ENCODE results near the gene SYNC.

The SYNC gene

DNA sequence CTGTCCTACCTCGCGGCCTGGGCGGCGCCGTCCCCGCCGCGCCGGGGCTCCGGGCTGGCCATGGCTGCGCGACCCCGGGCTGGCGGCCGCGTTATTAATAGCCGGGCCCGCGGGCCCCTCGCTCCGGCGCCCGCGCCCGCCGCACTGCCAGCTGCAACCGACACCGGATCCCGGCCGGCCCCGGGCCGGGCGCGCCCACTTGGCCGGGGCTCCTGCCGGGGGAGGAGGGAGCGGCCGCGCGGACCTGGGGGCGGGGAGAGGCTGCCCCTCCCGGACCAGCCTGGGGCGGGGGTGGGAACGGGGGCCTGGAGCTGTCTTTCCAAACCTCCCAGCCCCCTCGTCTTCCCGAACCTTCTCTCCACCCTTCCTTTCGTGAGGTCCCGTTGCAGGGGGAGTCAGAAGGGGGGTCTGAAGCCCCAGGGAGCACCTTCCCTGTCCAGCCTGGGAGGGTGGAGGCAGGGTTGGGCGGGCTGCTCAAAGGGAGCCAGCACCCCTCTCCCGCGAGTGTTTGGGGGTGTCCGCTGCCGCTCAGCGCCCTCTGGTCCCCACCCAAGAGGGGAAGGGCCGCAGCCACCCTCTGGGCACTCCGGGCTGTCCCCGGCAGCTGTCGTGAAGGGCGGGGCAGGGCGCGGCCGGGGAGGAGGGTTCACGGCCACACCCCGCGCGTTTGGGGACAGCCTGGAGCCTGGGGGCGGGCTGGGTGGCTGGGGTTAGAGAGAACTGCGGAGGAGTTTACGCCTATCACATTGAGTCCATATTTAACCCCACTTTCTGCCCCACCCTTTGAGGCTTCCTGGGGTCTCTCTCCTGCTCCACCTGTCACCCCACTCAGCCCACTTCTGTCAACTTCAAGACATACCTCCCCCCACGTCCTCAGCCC, at the start of gene SYNC:
Gene SYNC, minus strand, starts transcription at position 172 of the 880 bp plus-strand sequence. Its CDS starts 110 bp downstream, at position 62.
- peak; percentile 83 to 85 for DNase-seq (ENCODE audit: low read depth in 2 of 2)

DNA sequence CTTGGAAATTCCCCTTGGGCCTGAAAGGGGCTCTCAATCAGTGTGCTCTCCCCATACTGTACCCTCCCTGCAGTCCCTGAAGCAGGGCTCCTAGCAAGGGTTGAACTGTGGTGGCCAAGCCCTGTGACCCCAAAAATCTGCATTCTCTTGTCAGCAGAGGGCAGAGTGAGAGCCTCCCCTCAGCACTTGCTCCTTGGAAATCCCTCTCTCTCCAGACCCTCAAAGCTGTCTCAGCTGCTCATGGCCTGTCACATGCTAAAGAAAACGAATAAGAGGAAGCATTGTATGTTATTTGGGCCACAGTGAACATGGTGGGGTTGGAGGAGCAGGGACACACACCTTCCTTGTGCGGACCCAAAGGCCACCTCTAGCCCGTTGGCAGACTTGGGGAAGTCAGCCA, 47.2 kb upstream of the SYNC start:
- DNase-seq (ENCODE audit: low read depth in 2 of 2): no peak

DNA sequence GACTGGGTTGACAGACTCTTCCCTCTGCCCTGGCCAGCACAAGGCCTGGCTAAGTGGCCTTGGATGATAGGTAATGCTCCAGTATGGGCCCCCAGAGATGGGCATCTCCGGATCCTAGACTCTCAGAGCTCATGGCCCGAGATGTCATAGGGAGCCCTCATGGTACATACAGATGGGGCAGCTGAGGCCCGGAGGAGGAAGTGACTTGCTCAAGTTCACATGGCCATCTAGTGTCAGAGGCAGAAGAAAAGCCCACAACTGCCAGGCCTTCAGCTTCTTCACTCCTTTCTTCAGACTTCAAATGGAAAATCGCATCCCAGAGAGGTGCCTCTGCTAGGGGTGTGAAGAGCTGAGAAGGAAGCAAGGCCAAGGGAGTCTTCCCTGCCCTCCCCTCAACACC, 46.8 kb upstream of the SYNC start:
- DNase-seq (ENCODE audit: low read depth in 2 of 2): no peak

DNA sequence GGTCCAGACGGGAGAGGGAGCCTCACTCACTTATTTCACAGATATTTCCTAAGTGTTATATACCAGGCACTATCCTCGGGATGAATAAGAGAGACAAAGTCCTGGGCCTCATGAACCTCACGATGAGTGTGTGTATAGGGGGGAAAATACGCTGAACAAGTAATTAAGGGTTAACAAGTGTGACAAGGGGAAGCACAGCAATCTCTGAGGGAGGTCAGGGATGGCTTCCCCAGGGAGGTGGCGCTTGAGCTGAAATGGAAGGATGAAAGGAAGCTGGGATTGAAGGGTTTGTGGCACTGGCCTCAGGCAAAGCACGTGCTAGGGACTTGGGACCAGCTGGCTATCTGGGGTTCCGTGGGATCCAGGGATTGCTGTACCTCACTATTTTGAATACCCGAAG, 46.4 kb upstream of the SYNC start:
- no peak for DNase-seq (ENCODE audit: low read depth in 2 of 2)

DNA sequence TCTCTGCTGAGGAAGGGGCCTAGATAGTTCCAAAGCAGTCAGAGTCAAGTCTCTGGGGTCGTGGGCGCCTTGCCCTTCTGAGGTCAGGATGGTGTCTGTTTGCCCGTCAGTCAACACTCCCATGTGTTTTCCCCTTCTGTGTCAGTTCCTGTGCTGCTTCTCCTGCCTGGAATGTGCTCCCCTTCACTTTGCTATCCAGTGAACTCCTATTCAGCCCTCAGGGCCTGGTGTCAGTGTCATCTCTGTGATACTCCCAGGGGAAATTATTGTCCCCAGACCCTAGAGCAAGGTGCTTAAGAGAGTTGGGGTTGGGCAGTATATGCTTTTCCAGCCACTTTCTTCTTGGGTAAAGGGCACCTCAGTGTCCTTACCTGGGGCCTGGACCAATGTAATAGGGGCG, 45.8 kb upstream of the SYNC start:
- no peak for DNase-seq (ENCODE audit: low read depth in 2 of 2)

DNA sequence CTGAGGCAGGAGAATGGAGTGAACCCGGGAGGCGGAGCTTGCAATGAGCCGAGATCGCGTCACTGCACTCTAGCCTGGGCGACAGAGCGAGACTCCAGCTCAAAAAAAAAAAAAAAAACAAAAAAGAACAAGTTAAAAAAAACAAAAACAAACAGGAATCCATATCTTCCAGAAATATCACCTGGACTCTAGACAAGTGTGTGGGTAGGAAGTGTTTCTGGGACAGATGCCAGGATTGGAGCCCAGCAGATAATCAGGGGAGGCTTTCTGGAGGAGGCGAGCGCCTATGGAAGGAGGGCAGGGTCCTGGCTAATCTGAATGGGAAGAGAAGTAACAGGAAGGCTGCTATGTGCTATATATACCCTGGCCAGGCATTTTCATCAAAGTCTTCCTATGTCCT, 43.6 kb upstream of the SYNC start:
- DNase-seq (ENCODE audit: low read depth in 2 of 2): no peak

DNA sequence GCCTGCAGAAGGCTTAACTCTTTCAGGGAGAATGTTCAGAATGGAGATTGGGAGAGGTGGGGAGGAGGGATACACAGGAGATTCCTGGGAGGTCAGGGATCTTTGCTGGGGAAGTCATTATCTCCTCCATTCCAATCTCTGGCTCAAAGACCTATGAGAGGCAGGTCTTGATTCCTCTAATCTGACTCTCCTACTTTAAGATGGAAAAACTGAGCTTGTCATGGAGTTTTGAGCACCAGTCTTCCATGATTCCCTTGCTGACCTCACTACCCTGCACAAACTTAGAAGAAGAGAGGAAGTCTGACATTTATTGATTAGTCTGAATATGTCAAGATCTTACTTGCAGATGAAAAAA, 41.5 kb upstream of the SYNC start:
- DNase-seq (ENCODE audit: low read depth in 2 of 2): no peak

DNA sequence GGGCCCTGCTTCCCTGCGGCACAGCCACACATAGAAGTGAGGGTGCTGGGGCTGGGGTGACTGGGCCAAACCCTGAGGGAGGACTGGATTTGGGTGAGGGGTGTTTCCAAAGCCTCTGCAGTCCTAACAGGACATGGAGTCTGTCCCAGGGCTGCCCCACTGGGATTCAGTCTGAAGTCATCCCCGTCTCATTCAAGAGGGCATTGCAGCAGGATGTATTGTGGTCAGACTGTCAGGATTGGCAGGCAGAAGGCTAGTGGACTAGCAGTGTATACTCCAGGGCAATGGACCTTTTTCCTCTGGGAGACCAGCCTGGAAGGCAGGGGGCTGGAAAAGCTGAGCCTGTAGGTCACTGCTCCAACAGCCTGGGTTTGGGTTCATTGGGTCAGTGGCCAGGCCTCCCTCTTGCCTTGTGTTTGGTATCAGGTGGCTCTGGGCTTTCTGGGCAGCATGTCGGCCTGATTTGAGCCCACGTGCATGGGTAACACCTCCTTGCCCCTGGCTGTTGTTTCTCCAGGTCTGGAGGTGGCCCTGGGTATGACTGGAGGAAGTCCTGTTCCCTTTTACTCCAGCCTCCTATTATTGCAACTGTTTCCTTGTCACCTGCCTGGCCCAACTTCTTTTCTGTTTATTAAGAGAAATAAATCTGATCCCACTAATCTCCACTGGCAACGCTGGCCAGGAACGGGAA, 41.0 kb upstream of the SYNC start:
- DNase-seq (ENCODE audit: low read depth in 2 of 2): no peak

DNA sequence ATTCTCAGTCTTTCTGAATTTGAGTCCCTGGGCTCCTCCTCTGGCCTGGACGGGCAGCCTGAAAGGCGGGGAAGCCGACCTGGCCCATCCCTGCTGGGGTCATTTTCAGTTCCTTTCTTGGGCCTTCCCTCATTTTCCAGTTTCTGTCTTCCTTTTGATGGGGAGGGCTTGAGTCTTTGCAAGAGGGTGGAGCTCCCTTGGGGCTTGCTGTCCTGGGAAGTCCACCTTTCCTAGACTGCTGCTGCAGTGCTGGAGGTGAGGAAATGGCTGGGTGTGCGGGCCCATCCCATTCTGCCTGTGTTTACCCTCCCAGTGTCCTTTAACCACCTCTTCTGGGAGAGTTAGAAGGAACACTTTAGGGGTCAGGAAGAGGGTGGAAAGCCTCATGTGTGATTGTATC, 40.4 kb upstream of the SYNC start:
- DNase-seq (ENCODE audit: low read depth in 2 of 2): no peak

DNA sequence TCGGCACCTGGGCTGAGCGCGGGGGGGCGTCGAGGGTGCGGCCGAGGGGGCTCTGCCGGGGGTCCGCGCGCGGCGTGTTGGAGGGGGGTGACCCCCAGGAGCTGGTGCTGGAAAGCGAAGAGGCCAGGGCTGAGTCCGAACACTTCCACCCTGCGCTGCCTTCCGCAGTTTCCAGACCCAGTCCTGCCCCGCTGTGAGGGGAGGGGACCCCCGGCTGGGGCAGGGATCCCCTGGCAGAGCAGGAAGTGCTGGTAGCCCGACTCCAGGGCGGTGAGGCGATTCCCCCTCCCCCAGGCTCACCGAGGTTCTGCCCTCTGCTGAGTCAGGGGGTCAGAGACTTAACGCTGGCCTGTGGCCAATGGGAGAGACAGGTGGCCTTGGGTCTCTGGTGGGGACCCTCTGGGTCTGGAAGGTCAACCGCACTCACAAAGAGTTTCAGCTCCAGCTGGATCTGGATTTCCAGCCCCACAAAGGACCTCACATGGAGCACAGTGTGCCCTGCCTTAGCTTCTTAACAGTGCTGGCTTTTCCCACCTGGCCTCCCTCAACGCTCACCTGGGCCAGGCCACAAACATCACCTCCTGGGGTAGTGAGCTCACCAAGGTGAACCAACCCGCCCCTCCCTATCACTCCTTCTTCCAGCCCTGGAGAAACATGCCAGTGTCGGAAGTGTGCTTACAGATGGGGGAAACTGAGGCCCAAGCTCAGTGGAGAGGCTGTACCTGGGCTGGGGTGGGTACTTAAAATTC, 39.8 kb upstream of the SYNC start:
- no peak for DNase-seq (ENCODE audit: low read depth in 2 of 2)

DNA sequence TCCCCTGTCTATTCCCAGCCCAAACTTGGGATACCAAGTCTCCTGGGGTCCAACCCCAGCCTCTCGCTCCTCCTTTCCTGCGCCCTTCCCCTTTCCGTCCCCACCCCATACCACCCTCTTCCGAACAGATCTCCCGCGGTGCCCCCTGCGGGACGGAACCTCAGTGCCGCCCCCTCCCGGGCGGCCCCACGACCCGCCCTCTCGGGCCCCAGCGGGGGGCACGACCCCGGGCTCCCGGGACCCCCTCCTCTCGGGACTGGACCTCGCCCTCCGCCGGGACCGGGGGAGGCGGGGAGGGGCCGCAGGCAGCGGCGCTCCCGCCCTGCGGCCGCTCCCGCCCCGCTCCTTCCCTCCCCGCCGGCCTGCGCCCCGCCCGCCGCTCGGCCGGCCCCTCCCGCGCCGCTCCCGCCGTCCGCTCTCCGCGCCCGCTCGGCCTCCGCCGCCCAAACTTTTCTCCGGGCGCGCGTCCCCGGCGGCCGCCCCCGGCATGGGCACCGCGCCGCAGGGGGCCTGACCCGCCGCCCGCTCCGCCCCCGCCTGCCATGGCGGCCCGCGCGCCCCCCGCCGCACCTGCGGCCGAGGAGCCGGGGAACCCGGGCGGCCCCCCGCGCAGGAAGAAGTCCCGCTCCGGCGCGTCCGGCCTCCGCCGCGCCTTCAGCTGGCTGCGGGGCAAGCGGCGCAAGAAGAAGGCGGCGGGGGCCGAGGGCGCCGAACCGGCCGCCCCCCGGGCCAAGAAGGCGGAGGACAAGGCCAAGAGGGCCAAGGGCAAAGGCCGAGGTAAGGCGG, 39.0 kb upstream of the SYNC start:
- no peak for DNase-seq (ENCODE audit: low read depth in 2 of 2)

DNA sequence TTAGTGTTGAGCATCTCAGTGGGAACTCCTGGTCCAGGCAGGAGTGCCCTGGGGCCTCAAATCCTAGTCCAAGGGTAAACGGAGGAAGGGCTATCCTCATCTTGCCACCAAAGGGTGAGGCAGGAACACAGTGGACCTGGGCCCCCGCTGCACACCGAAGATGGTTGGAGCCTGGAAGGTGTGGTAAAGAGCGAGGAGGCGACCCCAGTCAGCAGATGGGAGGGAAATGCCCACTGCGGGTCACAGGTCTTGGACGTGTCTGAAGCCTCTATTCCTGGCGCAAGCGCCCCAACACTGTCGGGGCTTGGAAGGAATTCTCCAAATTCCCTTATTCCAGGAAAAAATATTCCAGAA, 38.5 kb upstream of the SYNC start:
- DNase-seq (ENCODE audit: low read depth in 2 of 2): no peak

DNA sequence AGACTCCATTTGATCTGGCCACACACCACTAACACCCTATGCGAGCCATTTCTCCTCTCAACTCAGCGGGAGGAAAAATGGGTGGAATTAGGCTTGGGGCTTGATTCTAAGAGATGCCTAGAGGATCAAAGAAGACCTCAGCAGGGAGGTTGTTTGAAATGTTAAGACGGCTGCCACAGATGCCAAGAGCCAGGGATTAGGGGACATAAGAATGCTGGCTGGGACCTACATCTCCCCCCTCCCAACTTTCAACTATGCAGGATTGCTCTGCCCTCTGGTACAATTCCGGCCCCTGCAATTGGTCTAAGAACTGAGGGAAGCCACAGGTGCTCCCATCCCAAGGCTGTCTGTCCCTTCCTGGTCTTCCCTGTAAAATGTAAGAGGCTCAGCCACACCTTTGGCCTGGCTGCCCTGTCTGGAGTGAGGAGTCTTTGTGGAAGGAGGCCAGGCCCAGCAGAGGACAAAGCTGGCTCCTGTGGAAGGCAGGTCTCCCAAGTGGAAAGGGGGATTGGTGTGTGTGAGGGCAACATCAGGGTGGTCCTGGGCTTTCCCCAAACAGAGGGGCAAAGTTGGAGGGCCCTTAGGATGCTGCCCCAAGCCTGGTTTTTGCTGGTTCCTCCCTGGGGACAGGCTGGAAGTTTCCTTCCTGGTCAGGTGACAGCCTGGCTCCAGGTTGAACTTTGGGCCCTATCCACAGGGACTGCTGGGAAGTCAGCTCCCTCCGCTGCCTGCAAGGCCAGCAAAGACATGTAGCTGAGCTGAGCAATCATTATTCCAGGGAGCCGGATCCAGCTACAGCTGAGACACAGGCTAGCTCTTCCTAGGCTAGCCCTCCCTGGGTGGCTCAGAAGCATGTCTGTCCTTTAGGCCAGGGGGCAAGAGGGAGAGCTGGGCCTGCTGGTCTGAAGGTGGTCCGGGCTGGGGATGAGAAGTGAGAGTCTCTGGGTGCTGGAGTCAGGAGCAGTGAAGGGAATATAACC, 34.5 kb upstream of the SYNC start:
- no peak for DNase-seq (ENCODE audit: low read depth in 2 of 2)

DNA sequence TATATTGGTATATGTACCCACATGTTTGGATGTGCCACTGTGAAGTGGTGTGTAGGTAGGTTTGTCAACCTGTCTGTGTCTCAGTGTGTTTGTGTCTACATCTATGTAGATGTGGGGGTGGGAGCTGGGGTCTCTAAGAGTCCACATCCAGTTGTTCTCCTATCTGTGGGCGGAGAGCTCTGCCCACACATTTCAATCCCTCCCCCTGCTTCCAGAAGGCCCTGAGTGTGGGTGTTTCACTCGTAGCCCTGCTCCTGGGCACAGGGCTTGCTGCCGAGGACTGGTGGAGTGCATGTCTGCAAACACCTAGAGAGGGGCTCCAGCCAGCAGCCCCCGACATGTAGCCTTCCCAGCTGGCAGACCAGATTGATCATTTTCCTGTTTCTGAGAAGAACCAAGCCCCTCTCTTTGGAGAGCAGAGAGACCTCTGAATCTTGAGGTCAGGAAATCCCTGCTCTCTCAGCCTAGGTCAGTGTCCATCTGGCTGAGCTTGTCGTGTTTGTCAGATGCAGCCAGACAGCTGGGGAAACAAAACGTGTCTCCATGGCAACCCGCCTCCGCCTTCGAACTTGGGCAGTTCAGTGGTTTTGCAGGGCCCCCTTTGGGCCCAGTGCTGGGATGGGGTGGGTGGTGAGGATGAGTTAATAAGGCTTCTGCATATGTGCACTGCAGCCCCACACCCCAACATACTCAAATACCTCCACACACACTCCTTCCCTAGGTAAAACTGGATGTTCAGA, 31.2 kb upstream of the SYNC start:
- DNase-seq (ENCODE audit: low read depth in 2 of 2): no peak

DNA sequence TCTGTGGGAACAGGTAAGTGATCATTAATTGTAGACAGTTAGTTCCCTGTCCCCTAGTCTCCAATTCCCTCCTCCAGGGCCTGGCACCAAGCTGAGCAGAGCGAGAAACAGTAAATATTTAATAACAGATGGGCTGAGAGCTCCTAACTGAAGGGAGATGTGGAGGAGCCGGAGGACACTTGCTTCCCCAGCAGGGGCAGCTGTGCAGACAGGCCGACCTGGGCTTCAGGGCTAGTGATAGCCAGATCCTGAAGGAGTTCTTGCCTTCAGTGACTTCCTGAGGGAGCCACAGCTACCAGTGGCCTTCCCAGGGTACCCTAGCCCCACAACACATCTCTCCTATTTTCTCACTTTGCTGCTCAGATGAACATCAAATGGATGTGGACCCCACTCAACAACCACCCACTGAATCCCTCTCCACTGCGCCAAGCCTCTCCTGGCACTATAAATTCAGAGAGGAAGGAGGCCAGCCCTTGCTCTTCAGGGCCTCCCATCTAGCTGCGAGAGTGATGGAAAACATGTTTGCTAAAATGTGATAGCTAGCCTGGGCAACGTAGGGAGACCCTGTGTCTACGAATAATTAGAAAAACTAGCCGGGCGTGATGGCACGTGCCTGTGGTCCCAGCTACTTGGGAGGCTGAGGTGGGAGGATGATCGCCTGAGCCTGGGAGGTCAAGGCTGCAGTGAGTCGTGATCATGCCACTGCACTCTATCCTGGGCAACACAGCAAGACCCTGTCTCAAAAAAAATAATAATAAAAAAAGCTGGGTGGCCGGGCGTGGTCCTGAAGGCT, 26.9 kb upstream of the SYNC start:
- no peak for DNase-seq (ENCODE audit: low read depth in 2 of 2)

DNA sequence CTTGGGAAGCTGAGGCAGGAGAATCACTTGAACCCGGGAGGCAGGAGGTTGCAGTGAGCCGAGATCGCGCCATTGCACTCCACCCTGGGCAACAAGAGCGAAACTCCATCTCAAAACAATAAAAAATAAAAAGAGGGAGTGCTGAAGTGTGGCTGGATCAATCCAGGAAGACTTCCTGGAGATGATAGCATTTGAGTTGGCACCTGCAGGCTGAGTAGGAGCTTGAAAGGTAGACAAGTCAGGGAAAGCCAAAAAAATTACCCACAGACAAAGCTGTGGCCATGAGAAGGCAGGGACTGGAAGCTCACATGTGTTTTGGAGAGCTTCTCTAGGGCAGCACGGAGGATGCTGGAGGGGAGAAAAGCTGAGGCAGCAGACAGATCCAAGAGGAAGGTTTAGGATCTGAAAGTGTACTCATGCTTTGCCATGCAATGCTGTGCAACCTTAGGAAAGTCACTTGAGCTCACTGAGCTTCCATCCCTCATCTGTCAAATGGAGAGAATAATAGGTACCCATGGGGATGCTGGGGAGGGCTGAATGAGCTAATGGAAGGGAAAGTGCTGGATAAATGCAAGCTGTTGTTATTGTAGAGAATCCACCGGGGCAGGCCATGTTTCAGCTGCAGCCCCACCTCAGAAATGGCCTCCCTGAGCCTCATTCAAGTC, 26.0 kb upstream of the SYNC start:
- no peak for DNase-seq (ENCODE audit: low read depth in 2 of 2)

DNA sequence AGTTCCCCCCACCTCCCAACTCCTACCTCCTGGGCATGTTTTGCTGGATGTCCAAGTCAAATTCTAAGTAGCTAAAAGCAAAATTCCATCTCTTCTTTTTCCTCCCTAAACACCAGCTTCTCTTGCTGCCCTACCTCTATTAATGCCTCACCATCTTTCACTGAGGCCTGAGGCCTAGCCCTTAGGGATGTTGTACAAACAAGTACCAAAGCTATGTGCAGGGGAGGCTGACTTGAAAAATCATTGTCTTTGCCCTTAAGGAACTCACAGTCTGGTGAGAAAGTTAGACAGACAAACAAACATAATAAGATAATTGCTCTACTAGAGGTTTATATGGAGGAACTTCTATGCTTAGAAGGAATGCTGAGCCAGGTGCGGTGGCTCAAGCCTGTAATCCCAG, 25.3 kb upstream of the SYNC start:
- no peak for DNase-seq (ENCODE audit: low read depth in 2 of 2)

DNA sequence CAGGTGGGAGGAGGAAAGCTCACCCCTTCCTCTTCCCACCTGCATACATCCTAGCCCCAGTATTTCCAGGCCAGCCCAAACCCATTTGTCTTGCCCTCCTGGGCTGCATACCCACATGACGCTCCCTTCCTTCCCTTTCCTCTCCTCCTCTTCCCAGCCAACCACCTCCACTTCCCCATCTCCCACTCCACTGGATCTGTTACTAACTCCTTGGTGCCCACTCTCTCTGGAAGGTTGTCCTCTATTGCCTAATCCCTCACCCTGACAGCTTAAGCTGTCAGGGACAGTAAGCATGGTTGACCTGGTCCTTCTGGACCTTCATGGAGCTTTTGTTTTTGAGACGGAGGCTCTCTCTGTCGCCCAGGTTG, 23.0 kb upstream of the SYNC start:
- no peak for DNase-seq (ENCODE audit: low read depth in 2 of 2)
